Neural cell (in vitro differentiated cells): ENCODE measurements around the gene DAND5. TPM values are rescaled to one million over a fixed set of nuclear protein-coding genes. Genes with fewer than 3 reads are reported as not detected.

Experiments
- H2AFZ ChIP-seq: fragments of 200-600, 300-800 bp; sonication (generic), shearing (Covaris generic); 2 replicates; pipeline ENCODE4 v1.6.0; 2014; ENCODE audit warnings: low read depth, mild to moderate bottlenecking, antibody characterized with exemption, low read length, moderate library complexity
- H3F3A ChIP-seq: fragments of 200-600 bp; shearing (Covaris generic); 2 replicates; pipeline ENCODE4 v1.6.1; 2016; ENCODE audit warnings: mild to moderate bottlenecking, moderate library complexity, mixed read lengths, antibody characterized with exemption, low read length; ENCODE audit not compliant: insufficient read depth, poor library complexity, severe bottlenecking
- H3K27ac ChIP-seq: fragments of 200-600, 300-800 bp; sonication (generic), shearing (Covaris generic); 2 replicates; pipeline ENCODE4 v1.5.1; 2014; ENCODE audit warnings: mild to moderate bottlenecking, low read length, moderate library complexity
- H3K27me3 ChIP-seq: fragments of 300-800, 200-600 bp; sonication (generic), shearing (Covaris generic); 2 replicates; pipeline ENCODE4 v1.6.0; 2014; ENCODE audit warnings: mild to moderate bottlenecking, low read depth, low read length, moderate library complexity; ENCODE audit not compliant: insufficient read depth
- H3K36me3 ChIP-seq: fragments of 300-800, 200-600 bp; sonication (generic), shearing (Covaris generic); 2 replicates; pipeline ENCODE4 v1.5.1; 2014; ENCODE audit warnings: mild to moderate bottlenecking, antibody characterized with exemption, low read length, moderate library complexity; ENCODE audit not compliant: insufficient read depth
- H3K4me2 ChIP-seq: fragments of 300-800, 200-600 bp; sonication (generic), shearing (Covaris generic); 2 replicates; pipeline ENCODE4 v1.6.0; 2014; ENCODE audit warnings: mild to moderate bottlenecking, low read length
- H3K4me3 ChIP-seq: fragments of 300-800, 200-600 bp; sonication (generic), shearing (Covaris generic); 2 replicates; pipeline ENCODE4 v1.5.1; 2014; ENCODE audit warnings: mild to moderate bottlenecking, low read length, moderate library complexity
- H3K79me2 ChIP-seq: fragments of 200-600 bp; shearing (Covaris generic); replicated peaks from 2 replicates; pipeline ENCODE4 v1.6.0; 2014; ENCODE audit warnings: mild to moderate bottlenecking, low read length, moderate library complexity; ENCODE audit not compliant: insufficient read depth
- H3K9ac ChIP-seq: fragments of 300-800, 200-600 bp; sonication (generic), shearing (Covaris generic); 2 replicates; pipeline ENCODE4 v1.6.1; 2016; ENCODE audit warnings: mild to moderate bottlenecking, low read length, mixed read lengths
- H3K9me2 ChIP-seq: fragments of 200-600 bp; shearing (Covaris generic); 2 replicates; pipeline ENCODE4 v1.6.1; 2016; ENCODE audit warnings: mild to moderate bottlenecking, low read length, mixed read lengths; ENCODE audit not compliant: insufficient read depth
- H3K9me3 ChIP-seq: fragments of 200-600, 300-800 bp; sonication (generic), shearing (Covaris generic); 2 replicates; pipeline ENCODE4 v1.6.1; 2016; ENCODE audit warnings: mild to moderate bottlenecking, mixed run types, low read length, moderate library complexity, mixed read lengths
- H4K20me1 ChIP-seq: fragments of 200-600 bp; shearing (Covaris generic); 2 replicates; pipeline ENCODE4 v1.6.1; 2016; ENCODE audit warnings: mild to moderate bottlenecking, mixed run types; ENCODE audit not compliant: insufficient read depth
- CTCF ChIP-seq: fragments of 450-650 bp; IDR thresholded peaks from 2 replicates; pipeline ENCODE4 v1.5.1; 2014; ENCODE audit warnings: antibody characterized with exemption, mild to moderate bottlenecking, moderate library complexity; ENCODE audit not compliant: poor library complexity, severe bottlenecking
- EP300 ChIP-seq: fragments of 450-650 bp; conservative IDR thresholded peaks from 2 replicates; pipeline ENCODE4 v1.6.1; 2014; ENCODE audit warnings: antibody characterized with exemption, mild to moderate bottlenecking, moderate library complexity; ENCODE audit not compliant: poor library complexity, severe bottlenecking
- EZH2 ChIP-seq: fragments of 200-600, 300-800 bp; shearing (Covaris generic), sonication (generic); IDR thresholded peaks from 2 replicates; pipeline ENCODE4 v1.6.1; 2014; ENCODE audit warnings: antibody characterized with exemption, low read length, borderline replicate concordance, mild to moderate bottlenecking; ENCODE audit not compliant: insufficient read depth, poor library complexity, severe bottlenecking
- MXI1 ChIP-seq: fragments of 450-650 bp; conservative IDR thresholded peaks from 2 replicates; pipeline ENCODE4 v1.6.1; 2014; ENCODE audit warnings: antibody characterized with exemption, mild to moderate bottlenecking; ENCODE audit not compliant: poor library complexity, severe bottlenecking
- POLR2AphosphoS5 ChIP-seq: IDR thresholded peaks from 2 replicates; pipeline ENCODE4 v1.6.1; 2012
- RAD21 ChIP-seq: fragments of 450-650 bp; conservative IDR thresholded peaks from 2 replicates; pipeline ENCODE4 v1.6.1; 2014; ENCODE audit warnings: antibody characterized with exemption, mild to moderate bottlenecking, moderate library complexity
- SMC3 ChIP-seq: fragments of 450-650 bp; conservative IDR thresholded peaks from 2 replicates; pipeline ENCODE4 v1.6.1; 2014; ENCODE audit warnings: antibody characterized with exemption, mild to moderate bottlenecking, moderate library complexity; ENCODE audit not compliant: poor library complexity
- TAF1 ChIP-seq: IDR thresholded peaks from 2 replicates; pipeline ENCODE4 v1.6.1; 2012; ENCODE audit warnings: low read depth
- polyA plus RNA-seq: library from polyadenylated mRNA; depleted of rRNA; stranded (reverse); fragments of >200 nt; gene quantifications from 2 replicates; pipeline ENCODE4 v1.2.3, GENCODE V29; 2014
- TF ChIP-seq, protein P1 (sequence below): IDR thresholded peaks from 2 replicates; pipeline ENCODE4 v1.6.1; 2012; ENCODE audit warnings: borderline replicate concordance

Gene DAND5
- polyA plus RNA-seq, 1 donor from 2014 or later, result not detected

DNA sequence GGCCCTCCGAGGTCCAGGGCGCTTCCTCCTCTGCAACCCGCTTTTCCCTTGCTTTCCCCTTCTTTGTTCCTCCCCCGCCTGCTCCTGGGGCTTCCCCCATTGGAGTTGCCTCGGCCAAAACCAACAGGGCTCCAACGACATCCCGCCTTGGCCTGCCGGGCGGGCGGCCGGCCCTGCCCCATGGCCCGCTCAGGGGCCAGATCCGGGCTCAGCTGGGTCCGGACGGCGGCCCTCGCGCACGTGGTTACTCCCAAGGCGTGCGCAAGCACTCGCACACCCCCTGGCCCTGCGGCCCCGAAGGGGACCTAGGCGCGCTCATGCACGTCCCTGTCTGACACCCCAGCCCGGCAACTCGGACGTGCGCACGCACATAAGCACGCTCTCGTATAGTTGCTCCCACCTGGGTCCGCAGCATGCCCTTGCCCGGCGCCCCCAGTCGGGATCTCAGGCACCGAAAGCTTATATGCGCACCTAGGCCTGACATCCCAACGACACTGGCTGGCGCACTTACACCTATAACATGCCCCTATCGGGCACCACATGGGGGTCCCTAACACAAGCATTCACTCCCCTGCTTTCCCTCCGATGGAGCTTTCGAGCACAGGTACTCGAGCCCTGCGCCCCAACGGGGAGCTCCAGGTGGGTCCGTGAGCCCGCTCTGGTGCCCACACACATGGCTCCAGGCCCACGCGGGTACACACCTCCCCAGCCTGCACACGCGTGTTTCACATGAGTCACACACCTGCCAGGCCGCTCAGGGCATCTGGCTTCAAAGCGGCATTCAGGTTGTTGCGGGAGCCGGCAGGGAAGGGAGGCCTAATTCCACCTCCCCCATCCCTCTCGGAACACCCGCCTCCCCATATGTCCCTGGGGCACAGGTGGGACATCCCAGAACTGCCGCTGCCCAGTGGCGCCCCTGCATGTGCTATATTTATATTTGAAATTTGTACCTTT lies 40.9 kb downstream of the DAND5 start:
- Histone ChIP-seq H3F3A (no peaks in the 10 kb centered on the region), H3K79me2 (no peaks in the 10 kb centered on the region), H3K27me3 (peaks cover 98% of the 10 kb centered on the region), H3K27ac (no peak overlapping the region), H3K4me2 (no peak overlapping the region), H4K20me1 (no peaks in the 10 kb centered on the region), H3K9me3 (no peaks in the 10 kb centered on the region), H3K9ac (no peak overlapping the region), H3K4me3 (no peak overlapping the region), H3K36me3 (no peaks in the 10 kb centered on the region), H3K9me2 (no peaks in the 10 kb centered on the region), H2AFZ (no peak overlapping the region)
- TF ChIP-seq MXI1 (no peak), EZH2 (peak; percentile 59)

DNA sequence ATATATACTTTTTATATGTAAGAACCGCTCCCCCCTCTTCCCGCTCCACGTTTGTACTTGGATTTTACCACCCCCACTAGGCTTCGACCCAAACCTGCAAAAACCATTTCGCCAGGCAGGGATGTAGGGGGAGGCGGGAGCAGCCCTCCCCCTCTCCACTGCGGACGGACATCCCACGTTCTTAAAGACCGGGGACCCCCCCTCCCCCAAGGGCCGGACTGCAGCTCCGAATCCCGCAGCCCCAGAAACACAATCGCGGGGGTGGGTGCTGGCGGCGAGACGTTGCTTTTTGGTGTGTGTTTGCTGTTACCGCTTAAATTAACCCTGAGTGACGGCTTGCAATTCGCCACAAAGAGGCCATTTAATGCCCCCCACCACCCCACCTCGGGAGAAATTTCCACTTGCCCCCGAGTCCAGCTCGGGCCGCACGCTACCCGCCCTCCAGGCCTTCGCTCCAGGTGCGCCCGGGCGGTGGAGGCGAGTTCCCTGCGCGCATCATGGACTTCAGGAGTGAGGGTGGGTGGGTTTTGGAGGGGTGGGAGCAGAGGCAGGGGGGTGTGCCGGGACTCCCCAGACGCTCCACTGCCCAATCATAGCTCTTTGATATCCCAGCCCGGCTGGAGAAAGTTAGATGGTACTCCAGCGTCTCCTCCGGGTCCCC lies 41.7 kb downstream of the DAND5 start:
- no peak overlapping the region for H3K4me3 ChIP-seq
- TF ChIP-seq EZH2 (peak; percentile 50), RAD21 (no peak), TAF1 (no peak)
- H3K36me3 ChIP-seq, result no peaks in the 10 kb centered on the region
- H4K20me1 ChIP-seq, result no peaks in the 10 kb centered on the region
- H3K9me3 ChIP-seq, result no peaks in the 10 kb centered on the region
- H3K27me3 ChIP-seq, result peaks cover 98% of the 10 kb centered on the region
- H3F3A ChIP-seq, result no peaks in the 10 kb centered on the region
- no peak overlapping the region for H3K9ac ChIP-seq
- no peak overlapping the region for H3K27ac ChIP-seq
- H3K4me2 ChIP-seq, result no peak overlapping the region
- H3K9me2 ChIP-seq, result no peaks in the 10 kb centered on the region
- no peaks in the 10 kb centered on the region for H3K79me2 ChIP-seq
- H2AFZ ChIP-seq, result no peak overlapping the region

- Histone ChIP-seq H3K9me2 (no peaks in the 10 kb centered on the region), H3K36me3 (no peaks in the 10 kb centered on the region), H3K79me2 (no peaks in the 10 kb centered on the region), H3K27me3 (peaks cover 98% of the 10 kb centered on the region), H3K27ac (no peak overlapping the region), H2AFZ (no peak overlapping the region), H3K9ac (no peak overlapping the region), H4K20me1 (no peaks in the 10 kb centered on the region), H3K9me3 (no peaks in the 10 kb centered on the region), H3F3A (no peaks in the 10 kb centered on the region), H3K4me2 (no peak overlapping the region), H3K4me3 (no peak overlapping the region)
- TF ChIP-seq SMC3 (no peak), EZH2 (peak; percentile 71)
Measured at GRCh38 chr19:13011653-13012389, 42.4 kb downstream of the DAND5 start.

GRCh38 chr19:13012390-13012689 lies 43.0 kb downstream of the DAND5 start:
- Histone ChIP-seq H2AFZ (no peak overlapping the region), H3K27ac (no peak overlapping the region), H3K9ac (no peak overlapping the region), H3K4me2 (no peak overlapping the region), H3K36me3 (no peaks in the 10 kb centered on the region), H3K9me3 (no peaks in the 10 kb centered on the region), H3F3A (no peaks in the 10 kb centered on the region), H3K9me2 (no peaks in the 10 kb centered on the region), H3K27me3 (peaks cover 98% of the 10 kb centered on the region), H3K79me2 (no peaks in the 10 kb centered on the region), H4K20me1 (no peaks in the 10 kb centered on the region), H3K4me3 (no peak overlapping the region)
- TF ChIP-seq RAD21 (no peak), CTCF (no peak), TAF1 (no peak), POLR2AphosphoS5 (no peak), EP300 (no peak), MXI1 (no peak), SMC3 (no peak), EZH2 (no peak)
- TF ChIP-seq, protein P1, sequence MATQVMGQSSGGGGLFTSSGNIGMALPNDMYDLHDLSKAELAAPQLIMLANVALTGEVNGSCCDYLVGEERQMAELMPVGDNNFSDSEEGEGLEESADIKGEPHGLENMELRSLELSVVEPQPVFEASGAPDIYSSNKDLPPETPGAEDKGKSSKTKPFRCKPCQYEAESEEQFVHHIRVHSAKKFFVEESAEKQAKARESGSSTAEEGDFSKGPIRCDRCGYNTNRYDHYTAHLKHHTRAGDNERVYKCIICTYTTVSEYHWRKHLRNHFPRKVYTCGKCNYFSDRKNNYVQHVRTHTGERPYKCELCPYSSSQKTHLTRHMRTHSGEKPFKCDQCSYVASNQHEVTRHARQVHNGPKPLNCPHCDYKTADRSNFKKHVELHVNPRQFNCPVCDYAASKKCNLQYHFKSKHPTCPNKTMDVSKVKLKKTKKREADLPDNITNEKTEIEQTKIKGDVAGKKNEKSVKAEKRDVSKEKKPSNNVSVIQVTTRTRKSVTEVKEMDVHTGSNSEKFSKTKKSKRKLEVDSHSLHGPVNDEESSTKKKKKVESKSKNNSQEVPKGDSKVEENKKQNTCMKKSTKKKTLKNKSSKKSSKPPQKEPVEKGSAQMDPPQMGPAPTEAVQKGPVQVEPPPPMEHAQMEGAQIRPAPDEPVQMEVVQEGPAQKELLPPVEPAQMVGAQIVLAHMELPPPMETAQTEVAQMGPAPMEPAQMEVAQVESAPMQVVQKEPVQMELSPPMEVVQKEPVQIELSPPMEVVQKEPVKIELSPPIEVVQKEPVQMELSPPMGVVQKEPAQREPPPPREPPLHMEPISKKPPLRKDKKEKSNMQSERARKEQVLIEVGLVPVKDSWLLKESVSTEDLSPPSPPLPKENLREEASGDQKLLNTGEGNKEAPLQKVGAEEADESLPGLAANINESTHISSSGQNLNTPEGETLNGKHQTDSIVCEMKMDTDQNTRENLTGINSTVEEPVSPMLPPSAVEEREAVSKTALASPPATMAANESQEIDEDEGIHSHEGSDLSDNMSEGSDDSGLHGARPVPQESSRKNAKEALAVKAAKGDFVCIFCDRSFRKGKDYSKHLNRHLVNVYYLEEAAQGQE, result no peak
